HL-60 (cell line): ENCODE data around the gene SDCCAG8.

ENCODE experiments used
- DNase-seq, 2 experiments: peaks; one replicate each; pipeline ENCODE4 v3.0.0-alpha.2; 2010 to 2020; ENCODE audit warnings: low read depth in 1 of 2, low spot score in 1 of 2
- H3K27ac ChIP-seq: fragments of 250-450 bp; sonication (Bioruptor Pico); replicated peaks from 2 replicates; pipeline ENCODE4 v1.5.1; 2020; ENCODE audit warnings: mild to moderate bottlenecking, moderate library complexity
- H3K27me3 ChIP-seq: fragments of 250-450 bp; sonication (Bioruptor Pico); 2 replicates; pipeline ENCODE4 v1.5.1; 2021; ENCODE audit warnings: mild to moderate bottlenecking, moderate library complexity; ENCODE audit not compliant: insufficient read depth, poor library complexity, severe bottlenecking
- H3K4me3 ChIP-seq: replicated peaks from 2 replicates; pipeline ENCODE4 v1.5.1; 2011; ENCODE audit warnings: mild to moderate bottlenecking, control low read depth, low read length; ENCODE audit not compliant: insufficient read depth
- CTCF ChIP-seq: IDR thresholded peaks from one replicate; pipeline ENCODE4 v1.5.1; 2011; ENCODE audit warnings: low read length, control low read depth, inconsistent platforms; ENCODE audit not compliant: insufficient read depth
- GABPA ChIP-seq: IDR thresholded peaks from 2 replicates; pipeline ENCODE4 v1.6.1; 2012; ENCODE audit warnings: low read depth
- POLR2AphosphoS5 ChIP-seq: IDR thresholded peaks from 2 replicates; pipeline ENCODE4 v1.6.1; 2012; ENCODE audit warnings: low read depth
- SPI1 ChIP-seq: IDR thresholded peaks from 2 replicates; pipeline ENCODE4 v1.6.1; 2012; ENCODE audit warnings: low read depth, mild to moderate bottlenecking, borderline replicate concordance
- TF ChIP-seq, protein P1 (sequence below): IDR thresholded peaks from 2 replicates; pipeline ENCODE4 v1.6.1; 2012; ENCODE audit warnings: low read depth; ENCODE audit not compliant: insufficient replicate concordance

The SDCCAG8 gene

DNA sequence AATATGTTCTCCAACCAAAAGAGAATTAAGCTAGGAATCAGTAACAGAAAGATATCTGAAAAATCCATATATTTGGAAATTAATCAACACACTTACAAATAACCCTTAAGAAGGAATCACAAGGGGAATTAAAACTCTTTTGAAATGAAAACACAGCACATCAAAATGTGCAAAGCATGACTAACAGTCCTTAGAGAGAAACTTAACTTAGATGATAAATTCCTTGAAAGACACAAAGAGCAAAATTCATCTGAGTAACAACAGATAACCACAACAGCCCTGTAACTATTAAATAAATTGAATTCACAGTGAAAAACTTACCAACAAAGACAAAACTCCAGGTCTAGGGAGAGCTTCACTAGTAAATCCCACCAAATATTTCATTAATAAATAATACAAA lies 283.8 kb downstream of the SDCCAG8 start:
- Histone ChIP-seq H3K4me3 (no peak overlapping the region), H3K27me3 (no peaks in the 10 kb centered on the region), H3K27ac (no peak overlapping the region)
- DNase-seq = no peak
- TF ChIP-seq GABPA = no peak
- TF ChIP-seq, protein P1, sequence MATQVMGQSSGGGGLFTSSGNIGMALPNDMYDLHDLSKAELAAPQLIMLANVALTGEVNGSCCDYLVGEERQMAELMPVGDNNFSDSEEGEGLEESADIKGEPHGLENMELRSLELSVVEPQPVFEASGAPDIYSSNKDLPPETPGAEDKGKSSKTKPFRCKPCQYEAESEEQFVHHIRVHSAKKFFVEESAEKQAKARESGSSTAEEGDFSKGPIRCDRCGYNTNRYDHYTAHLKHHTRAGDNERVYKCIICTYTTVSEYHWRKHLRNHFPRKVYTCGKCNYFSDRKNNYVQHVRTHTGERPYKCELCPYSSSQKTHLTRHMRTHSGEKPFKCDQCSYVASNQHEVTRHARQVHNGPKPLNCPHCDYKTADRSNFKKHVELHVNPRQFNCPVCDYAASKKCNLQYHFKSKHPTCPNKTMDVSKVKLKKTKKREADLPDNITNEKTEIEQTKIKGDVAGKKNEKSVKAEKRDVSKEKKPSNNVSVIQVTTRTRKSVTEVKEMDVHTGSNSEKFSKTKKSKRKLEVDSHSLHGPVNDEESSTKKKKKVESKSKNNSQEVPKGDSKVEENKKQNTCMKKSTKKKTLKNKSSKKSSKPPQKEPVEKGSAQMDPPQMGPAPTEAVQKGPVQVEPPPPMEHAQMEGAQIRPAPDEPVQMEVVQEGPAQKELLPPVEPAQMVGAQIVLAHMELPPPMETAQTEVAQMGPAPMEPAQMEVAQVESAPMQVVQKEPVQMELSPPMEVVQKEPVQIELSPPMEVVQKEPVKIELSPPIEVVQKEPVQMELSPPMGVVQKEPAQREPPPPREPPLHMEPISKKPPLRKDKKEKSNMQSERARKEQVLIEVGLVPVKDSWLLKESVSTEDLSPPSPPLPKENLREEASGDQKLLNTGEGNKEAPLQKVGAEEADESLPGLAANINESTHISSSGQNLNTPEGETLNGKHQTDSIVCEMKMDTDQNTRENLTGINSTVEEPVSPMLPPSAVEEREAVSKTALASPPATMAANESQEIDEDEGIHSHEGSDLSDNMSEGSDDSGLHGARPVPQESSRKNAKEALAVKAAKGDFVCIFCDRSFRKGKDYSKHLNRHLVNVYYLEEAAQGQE = no peak
- no peak for TF ChIP-seq CTCF
- TF ChIP-seq SPI1 = no peak
- TF ChIP-seq POLR2AphosphoS5 = no peak

DNA sequence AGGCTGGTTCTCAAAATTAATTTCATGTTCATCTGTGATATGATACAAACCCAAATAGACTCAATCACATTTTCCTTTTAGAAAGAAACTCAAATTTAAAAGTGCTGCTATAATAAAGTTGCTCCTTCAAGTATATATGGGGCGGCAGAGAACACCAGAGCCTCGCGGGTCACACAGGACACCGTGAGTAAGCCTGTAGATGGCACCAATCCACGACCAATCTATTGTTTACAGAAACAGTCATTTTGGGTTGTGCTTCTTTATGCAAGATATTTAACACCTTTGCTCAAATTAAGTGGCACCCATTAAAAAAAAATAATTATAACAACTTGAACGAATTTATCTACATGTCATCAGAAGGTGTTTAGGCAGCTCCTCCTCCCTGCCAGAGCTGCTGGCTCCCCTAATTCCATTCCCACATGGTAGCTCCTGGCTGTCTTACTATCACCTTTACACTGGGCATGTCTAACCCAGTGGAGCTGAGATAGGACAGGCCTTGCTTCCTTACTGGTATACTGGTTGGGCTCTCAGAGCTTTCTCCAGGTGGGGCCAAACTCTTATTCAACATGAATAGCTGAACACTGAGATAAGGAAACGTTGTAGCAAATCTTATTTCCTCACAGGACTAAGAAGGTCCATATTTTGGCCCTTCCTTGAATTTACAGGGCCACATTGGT lies 287.0 kb downstream of the SDCCAG8 start:
- H3K27ac ChIP-seq = no peak overlapping the region
- no peak overlapping the region for H3K4me3 ChIP-seq
- TF ChIP-seq, protein P1 = no peak
- no peak for TF ChIP-seq SPI1
- no peak for TF ChIP-seq POLR2AphosphoS5
- no peak for TF ChIP-seq CTCF
- no peak for TF ChIP-seq GABPA
- no peaks in the 10 kb centered on the region for H3K27me3 ChIP-seq
- DNase-seq = no peak

- Histone ChIP-seq H3K27ac (no peak overlapping the region), H3K4me3 (no peak overlapping the region), H3K27me3 (no peaks in the 10 kb centered on the region)
- TF ChIP-seq POLR2AphosphoS5 (no peak), GABPA (no peak), CTCF (no peak), SPI1 (no peak)
- TF ChIP-seq, protein P1 = no peak
- DNase-seq = no peak
These were observed 287.7 kb downstream of the SDCCAG8 start for GRCh38 chr1:243543501-243543900.
